ENCODE measurements around the gene TGM4. TPM values are rescaled to one million over a fixed set of nuclear protein-coding genes. Genes with fewer than 3 reads are reported as not detected.

TGM4 gene
- total and polyA plus RNA-seq, 9 of the 15 experiments (the other 6 are each of a cell fraction or from before 2014, with no cell fraction given) = not detected

GRCh38 chr3:44877333-44877732 is 2.9 kb downstream of the TGM4 start (continued):
- TF ChIP-seq ZFP91 (CRISPR knock-in tag; IDR thresholded peaks at IDR 0.05) = no peak
- TF ChIP-seq ZBTB7A (IDR thresholded peaks at IDR 0.05; ENCODE audit: borderline replicate concordance, control insufficient read depth, low read depth, low read length) = no peak
- TF ChIP-seq PHTF2 (CRISPR knock-in tag; IDR thresholded peaks at IDR 0.05) = no peak
- no peak for TF ChIP-seq CHD4 (IDR thresholded peaks at IDR 0.05; ENCODE audit: insufficient read depth, insufficient replicate concordance, low read depth, low read length, poor library complexity, severe bottlenecking)
- no peak for TF ChIP-seq DMBX1 (CRISPR knock-in tag; IDR thresholded peaks at IDR 0.05; ENCODE audit: borderline replicate concordance)

GRCh38 chr3:44880284-44880683 is 5.9 kb downstream of the TGM4 start:
- Histone ChIP-seq H3K9me1 (ENCODE audit: control insufficient read depth, insufficient read depth, low read length) (no peaks in the 10 kb centered on the region), H3K36me3 (ENCODE audit: control insufficient read depth, insufficient read depth, low read length) (no peaks in the 10 kb centered on the region), H3K9ac (ENCODE audit: insufficient read depth in 1 of 2, low read depth in 2 of 2, low read length in 2 of 2) (no peak overlapping the region), H2AFZ (ENCODE audit: low read depth, low read length) (no peak overlapping the region), H3K4me3 (no peak overlapping the region), H3K9me3 (replicated peaks; ENCODE audit: control insufficient read depth, insufficient read depth, low read depth, low read length) (no peaks in the 10 kb centered on the region), H3K27ac (ENCODE audit: extremely low read depth, low read depth, low read length) (no peak overlapping the region), H3K4me2 (ENCODE audit: insufficient read depth, low read length) (no peak overlapping the region), H3K4me1 (replicated peaks in 1 of 2; ENCODE audit: control insufficient read depth in 2 of 2, insufficient read depth in 2 of 2, low read length in 2 of 2) (no peaks in the 10 kb centered on the region), H3K27me3 (ENCODE audit: control insufficient read depth in 2 of 2, insufficient read depth in 2 of 2, low read length in 2 of 2) (peaks cover 9 to 20% of the 10 kb centered on the region in 2 experiments), H4K20me1 (replicated peaks; ENCODE audit: control insufficient read depth, insufficient read depth, low read length) (0 out of 2 replicates have a peak, but pooled peaks cover 5% of the 10 kb centered on the region), H3K79me2 (ENCODE audit: control insufficient read depth, insufficient read depth, low read length) (no peaks in the 10 kb centered on the region)
- in situ Hi-C loops (cut with MboI) (no loop called here), intact Hi-C loops (cut with micrococcal nuclease) (no loop called here)
- FAIRE-seq (no peak), DNase-seq (ENCODE audit: extremely low read depth in 1 of 4, low spot score in 3 of 4) (no peak), ATAC-seq (no peak)
- CTCF ChIA-PET (ENCODE audit: low intra/inter-chr PET ratio) = no interaction called here
- POLR2A ChIA-PET = no interaction called here
- no TSS peak for BruUV-seq (replicated peaks)
- 2% methylated on average over 2 of the region's 2 CpGs for WGBS (ENCODE audit: insufficient coverage, low coverage, missing lambda C conversion rate)
- TF ChIP-seq PTTG1 (tag; IDR thresholded peaks at IDR 0.05; ENCODE audit: low read depth) (no peak), THRA (IDR thresholded peaks at IDR 0.05) (no peak), U2AF2 (optimal IDR thresholded peaks at IDR 0.05; ENCODE audit: low read depth, low read length) (no peak), MAFF (IDR thresholded peaks at IDR 0.05; ENCODE audit: low read length) (no peak), CBX5 (IDR thresholded peaks at IDR 0.05; ENCODE audit: borderline replicate concordance, low read depth) (no peak), SLC30A9 (CRISPR knock-in tag; IDR thresholded peaks at IDR 0.05) (no peak)
